Erythroblast (primary cell): Measurements from ENCODE around the gene IGFBPL1.

Source experiments
- GATA1 ChIP-seq: IDR thresholded peaks from 2 replicates; pipeline ENCODE4 v1.6.1; 2011; ENCODE audit warnings: low read depth, mild to moderate bottlenecking, control low read depth, low read length, moderate library complexity
- POLR2A ChIP-seq: IDR thresholded peaks from 2 replicates; pipeline ENCODE4 v1.6.1; 2011; ENCODE audit warnings: mild to moderate bottlenecking, low read length

GRCh38 chr9:38375572-38375963, 48.7 kb downstream of the IGFBPL1 start:
- TF ChIP-seq POLR2A = no peak
- TF ChIP-seq GATA1 = no peak
